RWPE2 (cell line): Measurements from ENCODE around the gene CTTN.

Experiments
- ATAC-seq: fragments of 200-7000 bp; cut with Tn5 transposase; 3 replicates; pipeline ENCODE4 v1.9.1; 2021; ENCODE audit warnings: low read depth
- DNase-seq: peaks from one replicate; pipeline ENCODE4 v3.0.0-alpha.2; 2020; ENCODE audit warnings: low spot score
- H3K27ac ChIP-seq: fragments of 450-650 bp; 2 replicates; pipeline ENCODE4 v1.5.1; 2017; ENCODE audit warnings: mild to moderate bottlenecking; ENCODE audit not compliant: poor library complexity, severe bottlenecking
- H3K27me3 ChIP-seq: fragments of 250-450 bp; sonication (Bioruptor Pico); 2 replicates; pipeline ENCODE4 v1.5.1; 2021; ENCODE audit warnings: mild to moderate bottlenecking, moderate library complexity; ENCODE audit not compliant: insufficient read depth, poor library complexity, severe bottlenecking
- H3K36me3 ChIP-seq: fragments of 250-450 bp; sonication (Bioruptor Pico); 2 replicates; pipeline ENCODE4 v1.5.1; 2020; ENCODE audit warnings: low read depth, mild to moderate bottlenecking, moderate library complexity
- H3K4me1 ChIP-seq: fragments of 250-450 bp; sonication (Bioruptor Pico); 2 replicates; pipeline ENCODE4 v1.5.1; 2021; ENCODE audit warnings: mild to moderate bottlenecking, moderate library complexity; ENCODE audit not compliant: insufficient read depth, poor library complexity, severe bottlenecking
- H3K4me3 ChIP-seq: fragments of 250-450 bp; sonication (Bioruptor Pico); 2 replicates; pipeline ENCODE4 v1.5.1; 2021; ENCODE audit warnings: mild to moderate bottlenecking, moderate library complexity; ENCODE audit not compliant: severe bottlenecking
- H3K9me3 ChIP-seq: fragments of 250-450 bp; sonication (Bioruptor Pico); 2 replicates; pipeline ENCODE4 v1.5.1; 2021; ENCODE audit warnings: mild to moderate bottlenecking, moderate library complexity; ENCODE audit not compliant: severe bottlenecking
- CTCF ChIP-seq: fragments of 450-650 bp; IDR thresholded peaks from one replicate; pipeline ENCODE4 v1.5.1; 2017; ENCODE audit warnings: mild to moderate bottlenecking, moderate library complexity; ENCODE audit not compliant: poor library complexity, severe bottlenecking

Gene CTTN

GRCh38 chr11:70397336-70397982, 870 bp upstream of the CTTN start:
- Histone ChIP-seq H3K27ac (peak overlapping the region; percentile 89), H3K4me1 (peaks cover 18% of the 10 kb centered on the region), H3K27me3 (no peaks in the 10 kb centered on the region), H3K9me3 (no peaks in the 10 kb centered on the region), H3K4me3 (peak overlapping the region; percentile 69), H3K36me3 (peaks cover 40% of the 10 kb centered on the region)
- peak; percentile 21; the same call in 2 of the 3 replicates for ATAC-seq
- no peak for DNase-seq
- no peak for TF ChIP-seq CTCF

DNA sequence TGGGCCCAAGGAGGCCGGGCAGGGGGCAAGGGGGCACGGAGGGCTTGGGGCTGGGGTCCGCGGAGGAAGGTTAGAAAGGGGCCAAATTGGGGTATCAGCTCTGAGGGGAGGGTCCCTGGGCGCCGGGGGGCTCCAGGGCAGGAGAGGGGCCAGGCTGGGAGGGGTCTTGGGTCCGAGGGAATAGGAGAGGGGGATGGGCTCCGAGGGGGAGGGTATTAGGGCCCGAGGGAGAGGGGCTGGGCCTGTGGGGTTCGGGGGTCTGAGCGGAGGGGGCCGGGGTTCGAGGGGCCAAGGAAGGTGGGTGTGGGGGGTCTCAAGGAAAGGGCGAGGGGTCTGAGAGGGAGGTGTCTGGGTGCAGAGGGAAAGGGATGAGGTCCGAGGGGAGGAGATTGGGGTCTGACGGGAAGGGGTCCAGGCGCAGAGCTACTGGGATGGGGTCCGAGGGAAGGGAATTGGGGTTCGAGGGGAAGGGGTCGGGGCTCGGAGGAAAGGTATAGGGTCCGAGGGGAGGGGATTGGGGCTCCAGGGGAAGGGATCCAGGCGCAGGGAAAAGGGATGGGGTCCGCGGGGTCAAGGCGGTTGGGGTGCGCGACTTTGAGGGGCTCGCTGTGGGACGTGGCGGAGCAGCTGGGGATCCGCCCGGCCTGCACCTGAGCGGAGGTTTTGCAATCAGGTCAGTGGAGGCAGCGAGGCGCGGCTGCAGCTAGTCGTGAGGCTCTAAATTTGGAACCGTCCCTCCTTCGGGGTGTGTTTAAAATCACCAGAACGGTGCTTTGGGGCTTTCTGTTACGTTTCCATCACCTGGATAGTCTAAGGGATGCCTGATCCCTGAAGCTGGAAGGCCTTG, 728 bp downstream of the CTTN start:
- Histone ChIP-seq H3K27ac (peak overlapping the region; percentile 89), H3K36me3 (peaks cover 39% of the 10 kb centered on the region)

GRCh38 chr11:70399681-70400112, 1.4 kb downstream of the CTTN start:
- no peak for TF ChIP-seq CTCF
- H3K4me1 ChIP-seq, result peaks cover 19% of the 10 kb centered on the region
- H3K9me3 ChIP-seq, result no peaks in the 10 kb centered on the region
- ATAC-seq (peak; percentile 82), DNase-seq (peak; percentile 90)
- peaks cover 46% of the 10 kb centered on the region for H3K36me3 ChIP-seq
- peak overlapping the region; percentile 69 for H3K4me3 ChIP-seq
- H3K27ac ChIP-seq, result peak overlapping the region; percentile 89
- no peaks in the 10 kb centered on the region for H3K27me3 ChIP-seq

More for the DNA sequence above, 728 bp downstream of the CTTN start:
- DNase-seq (no peak), ATAC-seq (no peak; the same call in 1 of the 3 replicates)
- Histone ChIP-seq H3K4me3 (peak overlapping the region; percentile 69), H3K4me1 (peaks cover 19% of the 10 kb centered on the region), H3K27me3 (no peaks in the 10 kb centered on the region), H3K9me3 (no peaks in the 10 kb centered on the region)
- TF ChIP-seq CTCF, result no peak

- H3K36me3 ChIP-seq, result peaks cover 49% of the 10 kb centered on the region
- H3K4me1 ChIP-seq, result peaks cover 19% of the 10 kb centered on the region
- no peak for ATAC-seq
- no peak for TF ChIP-seq CTCF
- no peaks in the 10 kb centered on the region for H3K9me3 ChIP-seq
- peak overlapping the region; percentile 89 for H3K27ac ChIP-seq
- H3K27me3 ChIP-seq, result no peaks in the 10 kb centered on the region
- no peak overlapping the region for H3K4me3 ChIP-seq
- no peak for DNase-seq
Measured at GRCh38 chr11:70400643-70401042, 2.3 kb downstream of the CTTN start.
